ENCODE data around the gene SLC26A3.

Gene SLC26A3

DNA sequence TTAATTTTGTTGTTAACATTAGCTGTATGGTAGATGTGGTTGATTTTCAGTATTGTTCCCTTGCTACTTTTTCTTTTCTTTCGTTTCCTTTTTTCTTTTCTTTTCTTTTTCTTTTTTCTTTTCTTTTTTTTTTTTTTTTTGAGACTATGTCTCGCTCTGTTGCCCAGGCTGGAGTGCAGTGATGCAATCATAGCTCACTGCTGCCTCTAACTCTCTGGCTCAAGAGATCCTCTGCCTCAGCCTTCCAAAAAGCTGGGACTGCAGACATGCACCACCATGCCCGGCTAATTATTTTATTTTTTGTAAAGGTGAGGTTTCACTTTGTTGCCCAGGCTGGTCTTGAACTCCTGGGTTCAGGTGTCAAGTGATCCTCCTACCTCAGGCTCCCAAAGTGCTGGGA is 14.4 kb downstream of the SLC26A3 start:
- H3K36me3 ChIP-seq, result no peaks in the 10 kb centered on the region
- peaks cover 53% of the 10 kb centered on the region for H3K27me3 ChIP-seq
- TF ChIP-seq, protein P1, sequence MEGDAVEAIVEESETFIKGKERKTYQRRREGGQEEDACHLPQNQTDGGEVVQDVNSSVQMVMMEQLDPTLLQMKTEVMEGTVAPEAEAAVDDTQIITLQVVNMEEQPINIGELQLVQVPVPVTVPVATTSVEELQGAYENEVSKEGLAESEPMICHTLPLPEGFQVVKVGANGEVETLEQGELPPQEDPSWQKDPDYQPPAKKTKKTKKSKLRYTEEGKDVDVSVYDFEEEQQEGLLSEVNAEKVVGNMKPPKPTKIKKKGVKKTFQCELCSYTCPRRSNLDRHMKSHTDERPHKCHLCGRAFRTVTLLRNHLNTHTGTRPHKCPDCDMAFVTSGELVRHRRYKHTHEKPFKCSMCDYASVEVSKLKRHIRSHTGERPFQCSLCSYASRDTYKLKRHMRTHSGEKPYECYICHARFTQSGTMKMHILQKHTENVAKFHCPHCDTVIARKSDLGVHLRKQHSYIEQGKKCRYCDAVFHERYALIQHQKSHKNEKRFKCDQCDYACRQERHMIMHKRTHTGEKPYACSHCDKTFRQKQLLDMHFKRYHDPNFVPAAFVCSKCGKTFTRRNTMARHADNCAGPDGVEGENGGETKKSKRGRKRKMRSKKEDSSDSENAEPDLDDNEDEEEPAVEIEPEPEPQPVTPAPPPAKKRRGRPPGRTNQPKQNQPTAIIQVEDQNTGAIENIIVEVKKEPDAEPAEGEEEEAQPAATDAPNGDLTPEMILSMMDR (IDR thresholded peaks at IDR 0.05; ENCODE audit: low read depth, low read length), result no peak
- no peaks in the 10 kb centered on the region for H3K9me3 ChIP-seq
- no peak for DNase-seq
- H3K4me3 ChIP-seq (ENCODE audit: low read depth, low read length), result no peak overlapping the region
- H3K4me1 ChIP-seq, result no peaks in the 10 kb centered on the region

GRCh38 chr7:107788216-107788615 is 14.8 kb downstream of the SLC26A3 start:
- Histone ChIP-seq H3K4me1 (no peaks in the 10 kb centered on the region), H3K4me3 (ENCODE audit: low read depth, low read length) (no peak overlapping the region), H3K9me3 (no peaks in the 10 kb centered on the region), H3K27me3 (peaks cover 50% of the 10 kb centered on the region), H3K36me3 (no peaks in the 10 kb centered on the region)
- TF ChIP-seq, protein P1 (IDR thresholded peaks at IDR 0.05; ENCODE audit: low read depth, low read length), result no peak
- DNase-seq, result no peak

DNA sequence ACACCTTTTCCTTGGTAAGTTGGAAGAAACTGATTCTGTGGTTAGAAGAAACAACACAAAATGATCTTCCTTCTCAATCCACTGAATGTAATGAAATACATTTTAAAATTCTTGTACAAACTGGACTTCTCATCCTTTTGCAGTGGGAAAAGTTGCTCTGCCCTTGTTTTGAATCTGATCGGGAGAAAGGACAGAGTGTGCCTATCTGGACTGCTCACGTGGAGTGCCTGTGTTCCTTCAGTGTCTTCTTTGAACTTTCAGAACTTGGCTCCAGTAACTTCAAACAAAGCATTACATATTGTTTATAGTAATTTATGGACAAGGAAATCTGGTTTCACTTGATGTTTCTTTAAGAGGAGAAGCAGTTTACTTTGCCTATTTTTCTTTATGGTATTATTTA is 17.1 kb downstream of the SLC26A3 start:
- Histone ChIP-seq H3K36me3 (no peaks in the 10 kb centered on the region), H3K4me3 (ENCODE audit: low read depth, low read length) (no peak overlapping the region), H3K4me1 (no peaks in the 10 kb centered on the region), H3K9me3 (no peaks in the 10 kb centered on the region), H3K27me3 (peaks cover 41% of the 10 kb centered on the region)
- TF ChIP-seq, protein P1 (IDR thresholded peaks at IDR 0.05; ENCODE audit: low read depth, low read length), result no peak
- no peak for DNase-seq

DNA sequence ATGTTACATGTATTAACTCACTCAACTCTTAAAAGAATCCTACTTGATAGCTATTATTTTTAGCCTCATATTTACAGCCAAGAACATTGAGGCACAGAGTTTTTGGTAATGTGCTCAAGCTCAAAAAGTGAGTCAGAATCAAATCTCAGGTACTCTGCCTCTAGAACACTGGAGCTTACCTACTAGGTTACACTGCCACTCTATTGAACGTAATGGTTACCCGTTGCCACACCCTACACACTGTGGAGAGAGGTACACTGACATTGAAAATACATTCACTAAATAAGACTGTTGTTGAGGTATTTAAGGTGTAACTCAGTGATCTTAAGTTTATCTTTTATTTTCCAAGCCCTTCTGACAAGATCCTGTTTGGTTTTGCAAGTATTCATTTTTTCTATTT is 17.9 kb downstream of the SLC26A3 start:
- H3K4me1 ChIP-seq, result no peaks in the 10 kb centered on the region

DNA sequence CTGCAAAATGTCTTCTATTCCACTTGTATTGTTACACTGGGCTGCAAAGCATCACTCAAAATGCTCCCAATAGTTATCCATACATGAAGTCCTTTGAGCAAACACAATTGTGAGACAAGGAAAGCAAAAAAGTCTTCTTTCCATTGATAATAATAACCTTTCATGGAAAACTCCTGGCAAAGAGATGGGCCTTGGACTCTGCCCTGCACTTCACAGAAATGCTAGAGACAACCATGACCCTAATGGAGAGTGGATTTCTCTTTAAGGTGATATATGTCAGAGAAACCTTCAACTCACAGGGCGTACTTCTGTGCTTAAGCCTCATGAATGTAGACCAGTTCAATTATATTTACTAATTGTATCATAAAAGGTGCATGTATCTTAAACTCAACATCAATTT is 19.4 kb downstream of the SLC26A3 start:
- peaks cover 34% of the 10 kb centered on the region for H3K27me3 ChIP-seq
- no peak for DNase-seq
- TF ChIP-seq, protein P1 (IDR thresholded peaks at IDR 0.05; ENCODE audit: low read depth, low read length), result no peak
- H3K4me3 ChIP-seq (ENCODE audit: low read depth, low read length), result no peak overlapping the region
- H3K36me3 ChIP-seq, result no peaks in the 10 kb centered on the region
- H3K9me3 ChIP-seq, result no peaks in the 10 kb centered on the region
- no peaks in the 10 kb centered on the region for H3K4me1 ChIP-seq

More for the DNA sequence above, 17.9 kb downstream of the SLC26A3 start:
- no peak for DNase-seq
- no peak overlapping the region for H3K4me3 ChIP-seq (ENCODE audit: low read depth, low read length)
- H3K9me3 ChIP-seq, result no peaks in the 10 kb centered on the region
- H3K27me3 ChIP-seq, result peaks cover 34% of the 10 kb centered on the region
- TF ChIP-seq, protein P1 (IDR thresholded peaks at IDR 0.05; ENCODE audit: low read depth, low read length), result no peak
- H3K36me3 ChIP-seq, result no peaks in the 10 kb centered on the region

GRCh38 chr7:107782374-107782773 is 20.6 kb downstream of the SLC26A3 start:
- Histone ChIP-seq H3K4me1 (no peaks in the 10 kb centered on the region), H3K36me3 (no peaks in the 10 kb centered on the region), H3K4me3 (ENCODE audit: low read depth, low read length) (no peak overlapping the region), H3K27me3 (peaks cover 23% of the 10 kb centered on the region), H3K9me3 (no peaks in the 10 kb centered on the region)
- no peak for DNase-seq
- TF ChIP-seq, protein P1 (IDR thresholded peaks at IDR 0.05; ENCODE audit: low read depth, low read length), result no peak

All from BE2C (cell line).